ENCODE measurements around the gene NSFL1C. TPM values are rescaled to one million over a fixed set of nuclear protein-coding genes. Genes with fewer than 3 reads are reported as not detected.

Gene NSFL1C
- polyA plus RNA-seq, 3 donors, result 109 to 111 (median 111) TPM

- no peak for DNase-seq
These were observed 1.0 kb downstream of the NSFL1C start for GRCh38 chr20:1465470-1466210.

DNA sequence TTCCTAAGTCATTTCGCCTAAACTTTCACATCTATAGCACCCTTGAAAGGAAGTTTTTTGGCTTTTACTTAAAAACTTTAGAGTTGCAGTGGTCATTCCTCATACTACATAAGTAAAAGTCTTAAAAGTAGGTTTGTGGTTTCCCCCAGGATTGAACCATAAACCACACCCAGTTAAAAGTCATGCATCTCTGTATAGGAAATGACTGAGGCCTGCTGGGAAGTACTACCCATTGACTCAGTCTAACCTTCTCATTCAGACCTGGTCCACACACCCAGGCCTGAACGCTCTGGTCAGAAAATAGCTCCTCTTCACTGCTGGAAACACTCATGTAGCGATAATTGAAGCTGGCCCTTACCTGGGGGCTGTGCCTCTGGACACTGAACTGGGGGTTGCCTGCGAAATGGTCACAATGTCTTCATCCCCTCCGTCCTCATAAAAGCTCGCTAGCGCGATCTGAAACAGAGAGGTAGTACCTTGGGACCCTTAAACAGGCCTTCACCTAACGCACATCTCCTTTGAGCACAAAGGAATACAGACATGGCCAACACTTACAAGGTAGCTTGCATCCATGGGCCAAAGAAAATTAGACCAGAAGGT, 2.6 kb downstream of the NSFL1C start:
- no peak for DNase-seq

- no peak for DNase-seq
These were observed 3.8 kb downstream of the NSFL1C start for GRCh38 chr20:1462834-1463233.

DNA sequence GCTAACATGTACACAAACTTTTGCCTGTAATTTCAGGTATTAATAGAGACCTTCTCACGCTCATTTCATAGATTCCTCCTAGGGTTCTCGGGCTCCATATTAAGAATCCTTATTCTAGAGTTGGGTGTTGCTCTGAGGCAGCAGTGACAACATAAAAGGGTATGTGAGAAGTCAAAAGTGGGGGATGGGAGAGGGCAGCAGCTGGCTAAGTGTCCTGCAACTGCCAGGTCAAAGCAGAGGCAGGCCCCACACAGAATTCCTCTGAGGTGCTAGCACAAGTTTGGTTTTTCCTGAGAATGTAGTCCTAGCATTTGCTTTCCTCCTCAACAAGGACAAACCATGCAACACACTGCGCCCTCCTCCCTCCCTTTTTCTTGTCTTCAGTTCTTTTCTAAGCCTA, 4.6 kb downstream of the NSFL1C start:
- DNase-seq, result no peak

- no peak for DNase-seq
These were observed 6.4 kb downstream of the NSFL1C start for GRCh38 chr20:1460275-1460674.

DNA sequence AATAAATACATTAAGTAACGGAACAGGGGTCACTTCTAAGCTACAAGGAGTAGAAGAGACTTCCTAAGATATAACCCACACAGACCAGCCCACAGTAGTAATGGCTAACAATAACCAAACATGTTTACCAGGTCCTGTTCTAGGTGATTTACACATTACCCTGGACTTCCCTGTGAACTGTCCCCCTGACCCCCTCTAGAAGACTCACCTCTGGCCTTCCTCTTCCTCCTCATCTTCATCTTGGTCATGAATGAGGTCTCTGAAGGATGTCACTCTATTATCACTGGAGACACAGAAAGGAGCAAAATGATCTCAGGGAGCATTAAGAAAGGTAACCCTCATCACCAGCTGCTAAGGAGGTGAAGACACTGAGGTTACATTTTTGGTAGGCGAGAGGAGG, 8.7 kb downstream of the NSFL1C start:
- DNase-seq, result no peak

DNA sequence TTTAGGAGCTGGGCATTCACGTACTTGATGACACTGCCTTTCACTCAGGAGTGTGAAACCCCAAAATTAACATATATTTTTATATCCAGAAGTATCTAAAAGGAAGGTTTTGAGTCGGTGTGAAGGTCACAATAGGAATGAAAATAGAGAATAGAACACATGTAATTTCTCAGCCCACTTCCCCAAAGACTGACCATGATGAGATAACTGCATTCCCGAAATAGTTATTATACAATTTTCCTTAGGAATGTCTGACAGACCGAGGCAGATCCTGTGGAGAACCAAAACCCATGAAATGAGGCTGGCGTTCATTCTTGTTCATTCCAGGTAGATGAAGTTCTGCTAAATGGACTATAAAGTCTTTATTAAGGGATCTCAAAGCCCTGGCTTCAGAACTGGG, 10.3 kb downstream of the NSFL1C start:
- no peak for DNase-seq

DNA sequence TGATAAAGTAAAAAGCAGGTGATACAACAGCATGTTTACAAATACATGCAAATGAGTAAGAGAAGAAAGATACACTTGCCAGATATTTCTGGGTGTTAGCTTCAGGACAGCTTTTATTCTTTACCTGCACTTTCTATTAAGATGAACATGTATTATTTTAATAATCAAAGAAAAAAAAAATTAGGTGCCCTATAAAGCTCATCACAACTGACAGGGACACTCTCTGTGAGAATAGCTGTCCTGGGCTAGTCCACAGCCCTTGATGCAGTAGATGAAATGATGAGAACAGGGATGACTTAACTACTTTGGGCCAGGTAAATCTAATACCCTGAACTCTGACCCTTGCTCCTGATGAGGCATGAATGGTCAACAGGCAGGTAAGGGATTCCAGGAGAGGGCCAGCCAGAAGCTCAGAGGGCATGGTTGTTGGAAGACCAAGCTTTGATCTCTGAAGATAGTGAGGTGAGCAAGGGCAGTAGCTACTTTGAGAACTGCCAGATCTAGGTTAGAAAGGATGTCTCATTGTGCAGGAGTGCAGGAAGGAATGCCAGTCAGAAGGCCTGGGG, 15.6 kb downstream of the NSFL1C start:
- DNase-seq, result no peak

- DNase-seq, result no peak
These were observed 17.3 kb downstream of the NSFL1C start for GRCh38 chr20:1449370-1449769.

DNA sequence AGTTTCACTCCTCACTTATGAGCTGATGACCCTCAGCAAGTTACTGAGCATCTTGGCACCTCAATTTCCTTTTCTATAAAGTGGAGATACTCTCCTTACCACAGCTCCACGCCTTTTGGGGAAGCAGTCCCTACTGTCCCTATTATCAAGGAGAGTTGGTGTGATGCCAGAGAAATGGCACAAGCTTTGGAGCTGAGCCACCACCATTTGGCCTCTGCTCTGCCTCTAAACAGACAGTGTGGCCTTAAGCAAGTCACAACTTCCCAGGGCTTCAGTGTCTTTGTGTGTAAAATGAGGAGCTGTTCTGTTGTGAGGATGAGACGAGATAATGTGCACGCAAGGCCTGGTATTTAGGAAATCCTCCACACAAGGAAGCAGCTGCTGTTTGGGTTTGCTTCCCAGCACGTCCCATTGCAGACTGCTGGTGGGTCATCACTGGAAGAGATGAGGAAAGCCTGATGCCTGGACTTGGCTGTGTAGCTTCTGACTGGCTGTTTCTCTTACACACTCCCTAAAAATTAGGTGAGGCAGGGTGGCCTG, 18.5 kb downstream of the NSFL1C start:
- DNase-seq, result no peak

- DNase-seq, result no peak
These were observed 20.1 kb downstream of the NSFL1C start for GRCh38 chr20:1446536-1446935.

DNA sequence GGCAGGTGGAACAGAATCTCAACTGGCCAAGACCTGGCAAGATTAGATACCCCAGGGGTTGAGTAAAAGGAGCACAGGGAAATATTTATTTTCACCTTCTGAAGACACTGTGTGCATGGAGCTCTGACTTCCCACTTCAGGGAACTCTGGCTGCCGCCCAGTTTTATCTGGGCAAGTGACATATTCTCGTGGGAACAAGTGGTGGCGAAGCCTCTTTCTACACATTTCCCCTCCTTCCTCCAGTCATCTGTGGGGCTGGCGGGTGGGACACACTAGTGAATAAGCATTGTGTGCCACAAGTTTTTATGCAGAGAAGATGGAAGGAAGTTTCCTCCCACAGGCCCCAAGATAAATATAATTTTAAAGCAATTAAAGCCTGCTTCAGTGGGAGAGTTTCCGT, 23.6 kb downstream of the NSFL1C start:
- DNase-seq, result no peak

DNA sequence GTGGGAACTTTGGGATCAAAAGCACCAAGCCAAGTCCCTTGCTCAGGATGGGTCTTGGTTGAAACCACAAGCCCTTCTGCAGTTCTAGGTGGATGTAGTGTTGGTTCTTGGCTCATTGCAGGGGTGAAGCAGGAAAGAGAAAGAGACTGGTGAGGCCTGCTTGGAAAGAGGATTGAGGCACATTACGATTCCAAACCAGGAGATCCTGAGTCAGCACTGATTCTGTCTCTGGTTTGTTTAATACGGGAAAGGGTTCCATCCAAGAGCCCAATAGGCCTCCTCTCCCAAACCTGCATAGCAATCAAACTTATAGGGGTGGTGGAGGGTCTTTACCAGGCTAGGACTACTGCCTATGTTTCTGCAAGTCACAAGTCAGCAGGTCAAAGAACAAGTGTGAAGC, 24.3 kb downstream of the NSFL1C start:
- no peak for DNase-seq

DNA sequence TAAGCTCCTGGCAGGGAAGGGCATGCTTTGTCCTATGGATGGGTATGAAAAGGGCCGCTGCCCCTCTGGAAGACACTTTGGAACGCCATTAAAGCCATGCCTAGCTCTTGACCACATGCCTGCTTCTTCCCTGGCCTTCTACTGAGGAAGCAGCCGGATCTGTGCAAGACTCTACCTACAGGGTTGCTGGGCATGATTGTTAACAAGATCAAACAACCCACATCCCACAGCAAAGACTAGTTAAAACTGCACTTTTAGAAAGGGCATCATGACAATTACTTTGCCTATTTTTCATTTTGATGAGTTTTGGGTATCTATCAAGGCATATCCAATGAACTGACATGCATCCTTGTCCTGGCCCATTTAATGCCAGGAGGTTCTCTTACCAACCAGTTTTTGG, 25.5 kb downstream of the NSFL1C start:
- no peak for DNase-seq

DNA sequence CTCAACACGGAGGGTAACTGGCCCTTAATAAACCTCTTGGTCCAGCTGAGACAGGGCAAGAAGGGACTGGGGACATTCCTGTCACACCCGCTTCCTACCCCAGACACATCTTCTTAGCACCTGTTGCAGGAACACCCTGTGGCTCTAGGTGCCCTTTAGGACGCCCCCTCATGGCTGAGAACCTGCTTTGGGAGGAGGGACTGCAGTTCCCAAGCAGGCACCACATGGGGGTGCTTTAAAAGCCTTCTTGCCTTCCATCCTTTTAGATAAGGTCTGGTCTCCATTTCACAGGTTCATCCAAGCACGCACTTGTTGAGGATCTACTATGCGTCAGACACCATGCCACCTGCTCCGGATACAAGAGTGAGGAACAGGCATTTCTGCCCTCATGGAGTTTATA, 26.6 kb downstream of the NSFL1C start:
- DNase-seq, result no peak

DNA sequence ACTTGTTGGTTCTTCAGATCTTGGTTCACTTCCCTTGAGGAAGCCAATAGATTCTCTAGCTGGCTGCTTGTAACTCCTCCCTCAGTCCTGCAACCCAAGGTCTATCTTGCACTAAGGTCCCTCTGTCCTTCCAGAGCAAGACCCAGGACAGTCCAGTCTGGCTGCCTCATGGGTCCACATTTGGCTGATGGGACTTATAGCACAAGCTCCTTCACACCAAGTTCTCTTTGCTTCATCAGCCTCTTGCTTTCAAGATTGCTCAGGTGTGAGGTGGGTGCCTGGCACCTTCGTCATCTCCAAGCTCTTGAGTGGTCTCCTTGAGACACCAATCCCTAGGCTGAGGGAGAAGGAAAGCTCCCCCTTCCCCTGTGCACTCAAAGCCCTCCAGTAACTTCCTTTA, 28.3 kb downstream of the NSFL1C start:
- no peak for DNase-seq

DNA sequence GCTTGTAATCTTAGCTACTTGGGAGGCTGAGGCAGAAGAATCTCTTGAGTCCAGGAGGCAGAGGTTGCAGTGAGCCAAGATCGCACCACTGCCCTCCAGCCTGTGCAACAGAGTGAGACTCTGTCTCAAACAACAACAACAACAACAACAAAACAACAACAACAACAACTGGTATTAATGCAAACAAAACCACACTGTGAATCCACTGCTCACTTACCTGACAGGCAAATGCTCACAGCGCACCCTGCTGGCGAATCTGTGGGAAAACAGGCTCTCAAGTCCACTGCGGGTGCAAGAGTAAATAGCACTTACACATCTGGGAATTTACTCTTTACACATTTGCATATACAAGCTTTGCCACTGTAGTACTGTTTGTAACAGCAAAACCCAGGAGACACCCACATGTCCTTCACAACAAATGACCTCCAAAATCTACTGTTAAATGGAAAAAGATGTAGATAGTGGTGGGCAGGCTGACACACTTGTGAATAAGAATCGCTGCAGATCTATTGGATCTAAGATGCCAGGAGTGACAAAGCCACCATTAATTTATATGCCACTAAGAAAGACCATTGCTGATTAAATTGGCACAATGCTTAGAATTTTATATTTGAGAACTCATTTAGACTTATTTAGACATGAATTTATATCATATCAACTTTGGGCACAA, 29.3 kb downstream of the NSFL1C start:
- DNase-seq, result peak; percentile 51

- DNase-seq, result no peak
These were observed 30.4 kb downstream of the NSFL1C start for GRCh38 chr20:1436263-1436662.

DNA sequence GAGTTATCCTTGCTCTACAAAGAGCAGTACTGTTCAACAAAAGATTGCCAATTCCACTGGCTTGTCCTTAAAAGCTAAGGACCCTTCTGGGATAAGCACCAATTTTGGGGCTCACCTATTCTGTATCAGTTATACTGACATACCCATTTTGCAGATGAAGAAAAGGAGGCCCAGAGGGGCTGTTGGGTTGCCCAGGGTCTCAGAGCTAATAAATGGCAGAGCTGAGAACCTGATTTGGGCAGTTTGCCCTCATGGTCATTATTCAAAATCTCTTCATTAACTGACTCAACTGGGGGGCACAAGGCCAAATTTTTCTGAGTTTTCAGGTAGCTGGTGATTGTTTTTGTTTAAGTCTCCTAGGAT, 31.3 kb downstream of the NSFL1C start:
- no peak for DNase-seq

- DNase-seq, result no peak
These were observed 31.9 kb downstream of the NSFL1C start for GRCh38 chr20:1434571-1435336.

- no peak for DNase-seq
These were observed 35.5 kb downstream of the NSFL1C start for GRCh38 chr20:1431158-1431557.

- no peak for DNase-seq
These were observed 36.6 kb downstream of the NSFL1C start for GRCh38 chr20:1430004-1430451.
